SK-N-SH (cell line): ENCODE data around the gene NCDN. TPM values are rescaled to one million over a fixed set of nuclear protein-coding genes. Genes with fewer than 3 reads are reported as not detected.

Experiments used
- CTCF ChIA-PET: fragments of 300-600, 350-600 bp; formaldehyde crosslinking; extraction: SDS; loops from one replicate; lab custom pipeline; 2021; lab: Yijun Ruan, JAX
- POLR2A ChIA-PET: fragments of 350-600 bp; sonication (Branson Sonifier 250); formaldehyde crosslinking; extraction: SDS; loops from one replicate; lab custom pipeline; 2020; ENCODE audit warnings: antibody characterized with exemption, inconsistent platforms; lab: Yijun Ruan, JAX
- DNase-seq: peaks from one replicate; pipeline ENCODE4 v3.0.0; 2012
- H2AFZ ChIP-seq: fragments of 200-600 bp; sonication (generic); 2 replicates; pipeline ENCODE4 v1.8.1; 2016; ENCODE audit warnings: antibody characterized with exemption, mild to moderate bottlenecking, low read depth
- H3F3A ChIP-seq: fragments of 200-600 bp; sonication (generic); replicated peaks from 2 replicates; pipeline ENCODE3; 2016; ENCODE audit warnings: antibody characterized with exemption, mild to moderate bottlenecking; ENCODE audit not compliant: insufficient read depth
- H3K27ac ChIP-seq, 2 experiments: fragments of 200-500 bp in 1 of 2; fragments of 200-600 bp in 1 of 2; sonication (Bioruptor generic) in 1 of 2; sonication (generic), shearing (Covaris generic) in 1 of 2; 2 replicates each; pipeline versions ENCODE4 v1.5.1 to v1.6.1; 2014 to 2016; ENCODE audit warnings: low read depth in 2 of 2, inconsistent platforms in 1 of 2, low read length in 1 of 2, mild to moderate bottlenecking in 1 of 2, mixed read lengths in 1 of 2
- H3K27me3 ChIP-seq: fragments of 200-600 bp; sonication (generic), shearing (Covaris generic); 2 replicates; pipeline ENCODE4 v1.6.1; 2016; ENCODE audit warnings: mixed run types; ENCODE audit not compliant: insufficient read depth
- H3K36me3 ChIP-seq, 2 experiments: fragments of 200-500 bp in 1 of 2; fragments of 200-600 bp in 1 of 2; sonication (Bioruptor generic) in 1 of 2; sonication (generic) in 1 of 2; replicated peaks in 1 of 2; 2 replicates each; pipeline versions ENCODE3 to v1.5.1; 2014 to 2016; ENCODE audit warnings: low read length in 1 of 2, mild to moderate bottlenecking in 1 of 2; ENCODE audit not compliant: insufficient read depth in 2 of 2, control insufficient read depth in 1 of 2
- H3K4me1 ChIP-seq, 2 experiments: fragments of 200-500 bp in 1 of 2; fragments of 200-600 bp in 1 of 2; sonication (Bioruptor generic) in 1 of 2; sonication (generic), shearing (Covaris generic) in 1 of 2; 2 replicates each; pipeline versions ENCODE4 v1.5.1 to v1.6.1; 2014 to 2016; ENCODE audit warnings: low read depth in 1 of 2, low read length in 1 of 2, mixed run types in 1 of 2; ENCODE audit not compliant: insufficient read depth in 2 of 2, control insufficient read depth in 1 of 2
- H3K4me2 ChIP-seq: fragments of 200-600 bp; sonication (generic), shearing (Covaris generic); 2 replicates; pipeline ENCODE4 v1.6.1; 2017; ENCODE audit warnings: mixed run types
- H3K4me3 ChIP-seq, 2 experiments: fragments of 200-500 bp in 1 of 2; fragments of 200-600 bp in 1 of 2; sonication (Bioruptor generic) in 1 of 2; sonication (generic), shearing (Covaris generic) in 1 of 2; 2 replicates each; pipeline versions ENCODE4 v1.5.1 to v1.8.1; 2014 to 2016; ENCODE audit warnings: low read depth in 2 of 2, inconsistent platforms in 1 of 2, low read length in 1 of 2, mild to moderate bottlenecking in 1 of 2, mixed read lengths in 1 of 2, moderate library complexity in 1 of 2
- H3K79me2 ChIP-seq: fragments of 200-600 bp; sonication (generic); 2 replicates; pipeline ENCODE4 v1.8.1; 2017; ENCODE audit warnings: mild to moderate bottlenecking; ENCODE audit not compliant: insufficient read depth
- H3K9ac ChIP-seq: fragments of 200-600 bp; sonication (generic); 2 replicates; pipeline ENCODE4 v1.6.1; 2017; ENCODE audit warnings: mixed run types
- H3K9me2 ChIP-seq: fragments of 200-600 bp; sonication (generic); 2 replicates; pipeline ENCODE4 v1.6.1; 2017; ENCODE audit warnings: mixed run types
- H3K9me3 ChIP-seq: fragments of 200-600 bp; sonication (generic); 2 replicates; pipeline ENCODE4 v1.6.1; 2017; ENCODE audit warnings: mixed run types, mild to moderate bottlenecking, moderate library complexity
- H4K20me1 ChIP-seq: fragments of 200-600 bp; sonication (generic); 2 replicates; pipeline ENCODE4 v1.6.1; 2017; ENCODE audit warnings: mild to moderate bottlenecking, mixed run types; ENCODE audit not compliant: insufficient read depth
- CTCF ChIP-seq: fragments of 200-600 bp; sonication (generic); IDR thresholded peaks from 2 replicates; pipeline ENCODE4 v1.6.1; 2017; ENCODE audit warnings: antibody characterized with exemption, mild to moderate bottlenecking, moderate library complexity
- ELF1 ChIP-seq: IDR thresholded peaks from 2 replicates; pipeline ENCODE4 v1.4.0; 2012
- EP300 ChIP-seq, 2 experiments: IDR thresholded peaks; 2 replicates each; pipeline versions ENCODE4 v1.4.0 to v1.6.1; 2012; ENCODE audit warnings: borderline replicate concordance in 1 of 2, low read depth in 1 of 2, low read length in 1 of 2
- EZH2phosphoT487 ChIP-seq: fragments of 200-600 bp; sonication (generic); IDR thresholded peaks from 2 replicates; pipeline ENCODE4 v1.6.1; 2017; ENCODE audit warnings: low read depth, mixed run types, mild to moderate bottlenecking, antibody characterized with exemption, moderate library complexity, borderline replicate concordance
- FOSL2 ChIP-seq: IDR thresholded peaks from 2 replicates; pipeline ENCODE4 v1.4.0; 2012; ENCODE audit warnings: low read depth, mild to moderate bottlenecking, moderate library complexity, borderline replicate concordance
- FOXJ3 ChIP-seq: sonication (generic); formaldehyde crosslinking; IDR thresholded peaks from 2 replicates; pipeline ENCODE4 v1.5.1; 2020; ENCODE audit warnings: mild to moderate bottlenecking, missing genetic modification reagents
- FOXM1 ChIP-seq: IDR thresholded peaks from 2 replicates; pipeline ENCODE4 v1.4.0; 2012; ENCODE audit warnings: low read depth, mild to moderate bottlenecking
- GABPA ChIP-seq: IDR thresholded peaks from 2 replicates; pipeline ENCODE4 v1.4.0; 2012; ENCODE audit warnings: low read depth, mild to moderate bottlenecking
- GATA2 ChIP-seq: sonication (generic); formaldehyde crosslinking; IDR thresholded peaks from 2 replicates; pipeline ENCODE4 v1.5.0; 2020; ENCODE audit warnings: mild to moderate bottlenecking, missing genetic modification reagents
- IRF3 ChIP-seq: fragments of 150-350 bp; IDR thresholded peaks from 2 replicates; pipeline ENCODE4 v1.6.1; 2016; ENCODE audit warnings: mild to moderate bottlenecking, low read depth, low read length
- JUND ChIP-seq: IDR thresholded peaks from 2 replicates; pipeline ENCODE4 v1.4.0; 2012
- NFIC ChIP-seq: IDR thresholded peaks from 2 replicates; pipeline ENCODE4 v1.4.0; 2012; ENCODE audit warnings: borderline replicate concordance
- NRF1 ChIP-seq: IDR thresholded peaks from 2 replicates; pipeline ENCODE4 v1.6.1; 2012; ENCODE audit warnings: low read depth, mild to moderate bottlenecking, low read length
- POLR2AphosphoS5 ChIP-seq: IDR thresholded peaks from 2 replicates; pipeline ENCODE4 v1.6.1; 2012; ENCODE audit warnings: low read depth, low read length
- RAD21 ChIP-seq: IDR thresholded peaks from 2 replicates; pipeline ENCODE4 v1.6.1; 2012; ENCODE audit warnings: mild to moderate bottlenecking, low read length
- RCOR1 ChIP-seq: fragments of 150-350 bp; IDR thresholded peaks from 2 replicates; pipeline ENCODE4 v1.6.1; 2017; ENCODE audit warnings: antibody characterized with exemption, low read length
- RXRA ChIP-seq: IDR thresholded peaks from 2 replicates; pipeline ENCODE4 v1.4.0; 2012; ENCODE audit warnings: low read depth, mild to moderate bottlenecking, borderline replicate concordance
- TEAD4 ChIP-seq: IDR thresholded peaks from 2 replicates; pipeline ENCODE4 v1.4.0; 2012; ENCODE audit warnings: mild to moderate bottlenecking, borderline replicate concordance; ENCODE audit not compliant: insufficient read depth
- USF1 ChIP-seq: IDR thresholded peaks from 2 replicates; pipeline ENCODE4 v1.4.0; 2012; ENCODE audit warnings: low read depth, borderline replicate concordance
- USF2 ChIP-seq: fragments of 150-350 bp; IDR thresholded peaks from 2 replicates; pipeline ENCODE4 v1.6.1; 2017; ENCODE audit warnings: antibody characterized with exemption, low read length, low read depth, borderline replicate concordance
- WGBS: methylation state at CpG from one replicate; pipeline ENCODE4 v1.1.6; 2017; ENCODE audit warnings: low lambda C conversion rate; 5-methylcytosine and 5-hydroxymethylcytosine counted together
- polyA plus RNA-seq, 3 experiments: library from polyadenylated mRNA; depleted of rRNA; stranded (reverse); fragments of >200 nt; gene quantifications; 2 replicates each; pipeline ENCODE4 v1.2.3, GENCODE V29; 2012

NCDN gene
- polyA plus RNA-seq, 1 of the 3 experiments (the other 2 are of a cell fraction) = 38.3 TPM

GRCh38 chr1:35589516-35590427, 32.2 kb downstream of the NCDN start:
- Histone ChIP-seq H2AFZ (no peak overlapping the region), H3K9ac (no peak overlapping the region), H3K4me3 (no peak overlapping the region), H3K4me1 (no peaks in the 10 kb centered on the region), H3K27me3 (no peaks in the 10 kb centered on the region), H3K9me2 (no peaks in the 10 kb centered on the region), H3K9me3 (no peaks in the 10 kb centered on the region), H3K27ac (no peak overlapping the region), H3K79me2 (no peaks in the 10 kb centered on the region), H3K4me2 (no peak overlapping the region), H3K36me3 (no peaks in the 10 kb centered on the region), H3F3A (no peaks in the 10 kb centered on the region), H4K20me1 (no peaks in the 10 kb centered on the region)
- ChIA-PET CTCF (interaction anchor here (1.2 to 1.6 kb wide), 3 partner anchors 8 to 137 kb away, joined by 3 to 5 read pairs (median 4); no protein-coding TSS in a partner anchor), POLR2A (no interaction called here)
- WGBS = 96% methylated on average over 14 of the region's 15 CpGs
- no peak for DNase-seq
- TF ChIP-seq FOXM1 (no peak), EZH2phosphoT487 (no peak), ELF1 (no peak), FOSL2 (no peak), RCOR1 (no peak), NFIC (no peak), RAD21 (no peak), CTCF (no peak), TEAD4 (no peak), GABPA (no peak), RXRA (no peak), GATA2 (no peak)

- H3K27ac ChIP-seq = no peak overlapping the region
- WGBS = 95% methylated on average over 15 of the region's 25 CpGs
- no peaks in the 10 kb centered on the region for H3K9me2 ChIP-seq
- H3K9me3 ChIP-seq = no peaks in the 10 kb centered on the region
- POLR2A ChIA-PET = no interaction called here
- H3K79me2 ChIP-seq = no peaks in the 10 kb centered on the region
- no peak for DNase-seq
- H3K4me1 ChIP-seq = no peaks in the 10 kb centered on the region
- no peaks in the 10 kb centered on the region for H3K27me3 ChIP-seq
- no peak overlapping the region for H3K4me3 ChIP-seq
- no peaks in the 10 kb centered on the region for H3K36me3 ChIP-seq
- no peak overlapping the region for H3K4me2 ChIP-seq
- no peaks in the 10 kb centered on the region for H4K20me1 ChIP-seq
- CTCF ChIA-PET = interaction anchor here (1.2 to 1.6 kb wide), 2 partner anchors 9 kb away, joined by 3 to 4 read pairs; no protein-coding TSS in a partner anchor
- no peaks in the 10 kb centered on the region for H3F3A ChIP-seq
- no peak overlapping the region for H3K9ac ChIP-seq
- H2AFZ ChIP-seq = no peak overlapping the region
- TF ChIP-seq USF1 (no peak), FOSL2 (no peak), FOXJ3 (CRISPR knock-in tag) (no peak), NRF1 (no peak), TEAD4 (no peak), JUND (no peak), IRF3 (no peak), FOXM1 (no peak), EP300 (IDR thresholded peaks at IDR 0.05; ENCODE audit: borderline replicate concordance in 1 of 2, low read depth in 1 of 2, low read length in 1 of 2) (no peak), RAD21 (no peak), USF2 (no peak), POLR2AphosphoS5 (no peak), GABPA (no peak)
These were observed 33.0 kb downstream of the NCDN start for GRCh38 chr1:35590476-35591040.
